Natural killer cell (primary cell): ENCODE measurements around the gene ZNF70. TPM values are rescaled to one million over a fixed set of nuclear protein-coding genes. Genes with fewer than 3 reads are reported as not detected.

Experiments
- ATAC-seq, 3 donors: fragments of 150-1000 bp in 2 of 3; fragments of 200-7000 bp in 1 of 3; cut with Tn5 transposase; 1 replicate in 1 of 3; 2 replicates in 2 of 3; pipeline ENCODE4 v1.10.0; 2021; ENCODE audit warnings: mild to moderate bottlenecking in 2 of 3, moderate library complexity in 2 of 3
- DNase-seq, 2 donors: peaks; one replicate each; pipeline versions ENCODE4 v3.0.0 to v3.0.0-alpha.2; 2013 to 2021; ENCODE audit warnings: mixed read lengths in 1 of 2
- H3K27ac ChIP-seq: one replicate; pipeline ENCODE4 v1.5.1; 2013; ENCODE audit warnings: mild to moderate bottlenecking, low read length
- H3K27me3 ChIP-seq: one replicate; pipeline ENCODE4 v1.6.1; 2013; ENCODE audit warnings: low read length; ENCODE audit not compliant: control insufficient read depth, insufficient read depth
- H3K36me3 ChIP-seq: one replicate; pipeline ENCODE4 v1.6.1; 2013; ENCODE audit warnings: low read length; ENCODE audit not compliant: control insufficient read depth, insufficient read depth
- H3K4me1 ChIP-seq: one replicate; pipeline ENCODE4 v1.6.1; 2013; ENCODE audit warnings: low read length; ENCODE audit not compliant: control insufficient read depth, insufficient read depth
- H3K4me3 ChIP-seq: one replicate; pipeline ENCODE4 v1.5.1; 2013; ENCODE audit warnings: low read length
- H3K9me3 ChIP-seq: one replicate; pipeline ENCODE4 v1.6.1; 2013; ENCODE audit warnings: low read length; ENCODE audit not compliant: control insufficient read depth, insufficient read depth
- H3K27ac Mint-ChIP-seq, 2 donors: one replicate each; pipeline ENCODE4 v1.8.0; 2022; ENCODE audit warnings: mild to moderate bottlenecking in 2 of 2, mixed read lengths in 2 of 2, moderate library complexity in 1 of 2
- H3K27me3 Mint-ChIP-seq, 2 donors: one replicate each; pipeline ENCODE4 v1.8.0; 2022; ENCODE audit warnings: low read depth in 2 of 2, mixed read lengths in 2 of 2
- H3K36me3 Mint-ChIP-seq: one replicate; pipeline ENCODE4 v1.8.0; 2022; ENCODE audit warnings: mixed read lengths
- H3K4me1 Mint-ChIP-seq, 2 donors: one replicate each; pipeline ENCODE4 v1.8.0; 2022; ENCODE audit warnings: mixed read lengths in 2 of 2
- H3K4me3 Mint-ChIP-seq: one replicate; pipeline ENCODE4 v1.8.0; 2022; ENCODE audit warnings: mild to moderate bottlenecking, moderate library complexity, mixed read lengths
- H3K9me3 Mint-ChIP-seq, 2 donors: one replicate each; pipeline ENCODE4 v1.8.0; 2022; ENCODE audit warnings: mixed read lengths in 2 of 2
- WGBS: methylation state at CpG from one replicate; pipeline ENCODE4 v1.1.7; 2013; ENCODE audit warnings: missing lambda C conversion rate; ENCODE audit not compliant: insufficient coverage; 5-methylcytosine and 5-hydroxymethylcytosine counted together
- intact Hi-C: fragments of 100-400 bp; cut with micrococcal nuclease; formaldehyde crosslinking; loops from one replicate; pipeline ENCODE4 v1.14.2; 2022
- total RNA-seq, 4 donors: library from RNA; stranded (reverse); fragments of 120-200 nt in 1 of 4; gene quantifications; one replicate each; pipeline versions ENCODE4 v1.2.3 to v1.2.4, GENCODE V29; 2013 to 2022
- TF ChIP-seq, protein P1 (sequence below): fragments of 200-600 bp; IDR thresholded peaks from one replicate; pipeline ENCODE4 v1.8.0; 2022; ENCODE audit warnings: antibody characterized with exemption

Gene ZNF70
- total RNA-seq, 3 donors from 2014 or later (not counting 1 experiment from before 2014, with no cell fraction given) = 7.4 to 9.1 (median 7.7) TPM

DNA sequence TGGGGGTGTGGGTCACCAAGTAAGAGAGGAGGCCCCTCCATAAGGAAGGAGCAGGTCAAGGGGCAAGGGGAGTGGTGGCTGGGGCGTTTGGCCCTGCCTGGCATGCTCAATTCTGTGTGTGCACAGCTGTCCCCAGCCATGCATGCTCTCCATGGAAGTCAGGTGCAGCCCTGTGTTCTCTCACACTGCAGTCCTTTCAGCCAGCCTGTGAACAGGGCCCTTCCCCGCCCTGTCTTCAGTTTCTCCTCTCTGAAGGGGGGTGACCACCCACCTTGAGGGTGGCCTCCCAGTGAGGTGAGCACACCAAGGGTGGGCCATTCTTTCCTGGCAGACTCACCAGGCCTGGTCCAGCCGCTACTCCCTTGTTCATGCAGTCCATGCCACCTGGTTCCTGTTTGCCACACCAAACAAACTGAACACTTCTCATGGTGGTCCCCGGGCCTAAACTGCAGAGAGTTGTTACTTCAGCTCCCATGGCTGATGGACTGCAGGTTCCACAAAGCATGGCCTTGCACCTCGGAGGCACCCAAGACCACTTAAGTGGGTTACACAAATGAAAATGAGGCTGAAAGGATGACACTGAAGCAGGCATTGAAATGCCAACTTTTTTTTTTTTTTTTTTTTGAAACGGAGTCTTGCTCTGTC, 18.5 kb upstream of the ZNF70 start:
- DNase-seq (no peak), ATAC-seq (no peak)
- peaks cover 10 to 38% of the 10 kb centered on the region in 2 donors for H3K4me1 Mint-ChIP-seq
- intact Hi-C loops = loop anchor here (5.0 kb wide), 1 partner anchor 78 kb away; no protein-coding TSS in a partner anchor
- no peaks in the 10 kb centered on the region for H3K27me3 Mint-ChIP-seq
- no peak overlapping the region for H3K27ac Mint-ChIP-seq
- H3K4me3 ChIP-seq = no peak overlapping the region
- H3K36me3 ChIP-seq = no peaks in the 10 kb centered on the region
- no peak overlapping the region for H3K27ac ChIP-seq
- no peaks in the 10 kb centered on the region for H3K9me3 Mint-ChIP-seq
- H3K27me3 ChIP-seq = no peaks in the 10 kb centered on the region
- no peaks in the 10 kb centered on the region for H3K36me3 Mint-ChIP-seq
- peak overlapping the region; percentile 28 for H3K4me3 Mint-ChIP-seq
- WGBS = 56% methylated on average over 6 of the region's 6 CpGs
- H3K9me3 ChIP-seq = no peaks in the 10 kb centered on the region
- peaks cover 65% of the 10 kb centered on the region for H3K4me1 ChIP-seq
- TF ChIP-seq, protein P1, sequence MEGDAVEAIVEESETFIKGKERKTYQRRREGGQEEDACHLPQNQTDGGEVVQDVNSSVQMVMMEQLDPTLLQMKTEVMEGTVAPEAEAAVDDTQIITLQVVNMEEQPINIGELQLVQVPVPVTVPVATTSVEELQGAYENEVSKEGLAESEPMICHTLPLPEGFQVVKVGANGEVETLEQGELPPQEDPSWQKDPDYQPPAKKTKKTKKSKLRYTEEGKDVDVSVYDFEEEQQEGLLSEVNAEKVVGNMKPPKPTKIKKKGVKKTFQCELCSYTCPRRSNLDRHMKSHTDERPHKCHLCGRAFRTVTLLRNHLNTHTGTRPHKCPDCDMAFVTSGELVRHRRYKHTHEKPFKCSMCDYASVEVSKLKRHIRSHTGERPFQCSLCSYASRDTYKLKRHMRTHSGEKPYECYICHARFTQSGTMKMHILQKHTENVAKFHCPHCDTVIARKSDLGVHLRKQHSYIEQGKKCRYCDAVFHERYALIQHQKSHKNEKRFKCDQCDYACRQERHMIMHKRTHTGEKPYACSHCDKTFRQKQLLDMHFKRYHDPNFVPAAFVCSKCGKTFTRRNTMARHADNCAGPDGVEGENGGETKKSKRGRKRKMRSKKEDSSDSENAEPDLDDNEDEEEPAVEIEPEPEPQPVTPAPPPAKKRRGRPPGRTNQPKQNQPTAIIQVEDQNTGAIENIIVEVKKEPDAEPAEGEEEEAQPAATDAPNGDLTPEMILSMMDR = no peak

DNA sequence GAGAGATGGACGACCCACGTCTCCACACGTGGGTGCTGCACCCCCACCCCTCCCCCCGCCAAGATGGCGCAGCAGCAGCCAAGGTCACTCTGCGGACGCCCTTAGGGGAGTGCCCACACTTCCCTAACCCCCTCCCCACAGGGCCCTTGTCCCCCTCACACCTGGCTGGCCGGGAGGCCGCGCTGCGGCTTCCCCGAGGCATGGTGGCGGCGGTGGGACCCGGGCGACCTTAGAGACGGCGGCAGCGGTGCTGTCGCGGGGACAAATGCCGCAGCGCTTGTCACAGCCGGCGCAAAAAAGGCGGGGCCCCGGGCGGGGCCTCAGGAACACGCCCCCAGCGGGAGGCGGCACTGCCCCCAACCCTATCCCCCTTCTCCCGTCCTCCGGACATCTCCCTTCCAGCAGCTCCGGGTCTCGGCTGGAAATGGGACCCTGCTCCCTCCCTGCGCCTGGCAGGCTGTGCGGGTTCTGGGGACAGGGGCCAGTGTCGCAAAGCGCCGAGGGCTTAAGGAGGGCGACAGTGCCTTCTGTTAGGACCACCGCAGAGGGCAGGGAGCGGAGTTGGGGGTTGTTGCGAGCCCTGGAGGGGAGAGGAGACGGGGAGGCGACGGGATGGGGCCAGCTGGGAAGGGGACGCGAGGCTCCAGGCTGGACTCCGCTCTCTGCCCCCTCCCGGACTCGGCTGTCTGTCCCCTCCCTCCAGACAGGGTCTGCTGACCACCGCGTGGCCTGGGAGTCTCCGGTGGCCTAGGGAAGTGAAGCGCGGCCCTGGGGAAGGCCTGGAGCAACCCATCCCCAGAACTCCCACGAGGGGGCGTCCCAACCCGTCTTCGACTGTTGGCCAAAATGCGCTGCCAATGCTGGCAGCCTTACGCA, 17.0 kb upstream of the ZNF70 start, which contains the start of gene CHCHD10:
Gene CHCHD10, minus strand, starts transcription at position 300 of the 876 bp plus-strand sequence. Its CDS starts 98 bp downstream, at position 202.
- intact Hi-C loops = loop anchor here (5.0 kb wide), 1 partner anchor 79 kb away; no protein-coding TSS in a partner anchor
- Mint-ChIP-seq H3K4me1 (peaks cover 16 to 42% of the 10 kb centered on the region in 2 donors), H3K27me3 (no peaks in the 10 kb centered on the region), H3K27ac (peak within 1 kb of the TSS in 1 of 2 donors; percentile 72), H3K9me3 (no peaks in the 10 kb centered on the region), H3K4me3 (peak within 1 kb of the TSS; percentile 78), H3K36me3 (no peaks in the 10 kb centered on the region)
- DNase-seq = peak; percentile 73 to 83
- ATAC-seq = peak; percentile 70 to 82 (median 72)
- no peaks in the 10 kb centered on the region for H3K27me3 ChIP-seq
- peaks cover 77% of the 10 kb centered on the region for H3K4me1 ChIP-seq
- TF ChIP-seq, protein P1 = peak; percentile 65
- H3K27ac ChIP-seq = peak within 1 kb of the TSS; percentile 49
- H3K4me3 ChIP-seq = peak within 1 kb of the TSS; percentile 57
- no peaks in the 10 kb centered on the region for H3K36me3 ChIP-seq
- 1% methylated on average over 63 of the region's 63 CpGs for WGBS
- H3K9me3 ChIP-seq = no peaks in the 10 kb centered on the region

DNA sequence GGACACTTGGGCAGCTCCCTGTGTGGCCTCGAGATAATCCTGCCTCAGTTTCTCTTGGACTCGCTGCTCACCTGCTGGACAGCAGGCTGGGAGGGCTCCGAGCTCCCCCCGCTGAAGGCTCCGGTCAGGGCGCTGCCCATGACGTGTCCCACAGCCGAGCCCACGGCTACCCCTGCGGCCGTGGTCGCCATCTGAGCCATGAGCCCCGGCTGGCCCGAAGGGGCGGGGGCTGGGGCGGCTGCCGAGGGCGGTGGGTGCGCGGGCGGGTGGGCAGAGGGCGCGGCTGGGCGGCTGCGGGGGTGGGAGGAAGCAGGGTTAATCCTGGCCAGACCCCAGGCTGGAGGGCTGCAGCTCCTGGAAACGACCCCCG, 16.4 kb upstream of the ZNF70 start:
- peaks cover 77% of the 10 kb centered on the region for H3K4me1 ChIP-seq
- Mint-ChIP-seq H3K36me3 (no peaks in the 10 kb centered on the region), H3K9me3 (no peaks in the 10 kb centered on the region), H3K4me1 (peaks cover 16 to 48% of the 10 kb centered on the region in 2 donors), H3K4me3 (peak overlapping the region; percentile 49), H3K27ac (no peak overlapping the region), H3K27me3 (no peaks in the 10 kb centered on the region)
- WGBS = 10% methylated on average over 27 of the region's 27 CpGs
- H3K27me3 ChIP-seq = no peaks in the 10 kb centered on the region
- DNase-seq (no peak), ATAC-seq (peak in 1 of 3 donors; percentile 2)
- peak overlapping the region; percentile 57 for H3K4me3 ChIP-seq
- H3K27ac ChIP-seq = no peak overlapping the region
- intact Hi-C loops = loop anchor here (5.0 kb wide), 1 partner anchor 80 kb away; no protein-coding TSS in a partner anchor
- H3K9me3 ChIP-seq = no peaks in the 10 kb centered on the region
- TF ChIP-seq, protein P1 = no peak
- no peaks in the 10 kb centered on the region for H3K36me3 ChIP-seq
